GM23338 (cell line): ENCODE results near the gene EID2.

Experiments
- CREB1 ChIP-seq: fragments of 250-450 bp; sonication (Bioruptor Pico); IDR thresholded peaks from 2 replicates; pipeline ENCODE4 v1.5.0; 2020; ENCODE audit warnings: low read depth, mild to moderate bottlenecking, moderate library complexity
- CTCF ChIP-seq, 2 experiments: fragments of 200-600 bp in 1 of 2; sonication (generic) in 1 of 2; conservative IDR thresholded peaks; 2 replicates each; pipeline versions ENCODE4 v1.5.1 to v1.6.1; 2016 to 2017; ENCODE audit warnings: antibody characterized with exemption in 2 of 2, low read depth in 2 of 2, mild to moderate bottlenecking in 2 of 2, moderate library complexity in 1 of 2
- ETS1 ChIP-seq: IDR thresholded peaks from 2 replicates; pipeline ENCODE4 v1.6.1; 2016; ENCODE audit warnings: antibody characterized with exemption
- EZH2 ChIP-seq: fragments of 200-600 bp; sonication (generic); IDR thresholded peaks from one replicate; pipeline ENCODE4 v1.8.0; 2017; ENCODE audit warnings: antibody characterized with exemption, mild to moderate bottlenecking, low read depth; ENCODE audit not compliant: unreplicated experiment
- EZH2phosphoT487 ChIP-seq: fragments of 200-600 bp; sonication (generic); IDR thresholded peaks from one replicate; pipeline ENCODE4 v1.8.1; 2018; ENCODE audit warnings: antibody characterized with exemption; ENCODE audit not compliant: unreplicated experiment
- JUNB ChIP-seq: IDR thresholded peaks from one replicate; pipeline ENCODE4 v1.6.1; 2016; ENCODE audit warnings: antibody characterized with exemption; ENCODE audit not compliant: unreplicated experiment
- NANOG ChIP-seq: IDR thresholded peaks from 2 replicates; pipeline ENCODE4 v1.6.1; 2016; ENCODE audit warnings: antibody characterized with exemption, borderline replicate concordance
- POLR2AphosphoS5 ChIP-seq: IDR thresholded peaks from 2 replicates; pipeline ENCODE4 v1.6.1; 2016; ENCODE audit warnings: antibody characterized with exemption, low read depth
- REST ChIP-seq: IDR thresholded peaks from one replicate; pipeline ENCODE4 v1.6.1; 2018; ENCODE audit warnings: antibody characterized with exemption; ENCODE audit not compliant: unreplicated experiment
- STAT1 ChIP-seq: IDR thresholded peaks from one replicate; pipeline ENCODE4 v1.6.1; 2016; ENCODE audit warnings: antibody characterized with exemption; ENCODE audit not compliant: unreplicated experiment
- ZNF114 ChIP-seq: fragments of 250-450 bp; sonication (Bioruptor Pico); IDR thresholded peaks from 2 replicates; pipeline ENCODE4 v1.5.0; 2020; ENCODE audit warnings: mild to moderate bottlenecking, moderate library complexity
- ZNF331 ChIP-seq: fragments of 250-450 bp; sonication (Bioruptor Pico); IDR thresholded peaks from 2 replicates; pipeline ENCODE4 v1.5.0; 2020; ENCODE audit warnings: low read depth, mild to moderate bottlenecking, moderate library complexity

- no peak for TF ChIP-seq CREB1 (CRISPR knock-in tag)
- TF ChIP-seq POLR2AphosphoS5: no peak
- TF ChIP-seq CTCF (conservative IDR thresholded peaks at IDR 0.05; ENCODE audit: low read depth in 2 of 2): no peak
- no peak for TF ChIP-seq EZH2phosphoT487
- TF ChIP-seq EZH2: no peak
- no peak for TF ChIP-seq ETS1
- TF ChIP-seq STAT1: no peak
- TF ChIP-seq REST: no peak
- no peak for TF ChIP-seq JUNB
- no peak for TF ChIP-seq ZNF331 (CRISPR knock-in tag)
- no peak for TF ChIP-seq NANOG
- no peak for TF ChIP-seq ZNF114 (CRISPR knock-in tag)
Observed at GRCh38 chr19:39492225-39492624, 47.7 kb downstream of the EID2 start.
